Esophagus squamous epithelium (tissue), 5 donors: ENCODE results near the gene SYT1. TPM values are rescaled to one million over a fixed set of nuclear protein-coding genes. Genes with fewer than 3 reads are reported as not detected.

ENCODE experiments used
- DNase-seq: peaks from one replicate; lab custom pipeline; 2025; lab: John Stamatoyannopoulos, UW
- H3K27ac ChIP-seq, 4 donors: fragments of 200-600 bp; sonication (generic); one replicate each; pipeline ENCODE4 v1.5.1; 2016 to 2019; ENCODE audit warnings: mild to moderate bottlenecking in 1 of 4
- H3K27me3 ChIP-seq, 4 donors: fragments of 200-600 bp; sonication (generic); 1 replicate in 3 of 4; 2 replicates in 1 of 4; pipeline versions ENCODE4 v1.5.1 to v1.6.0; 2017 to 2021; ENCODE audit warnings: antibody characterized with exemption in 1 of 4
- H3K36me3 ChIP-seq, 3 donors: fragments of 200-600 bp; sonication (generic); one replicate each; pipeline ENCODE4 v1.5.1; 2016 to 2019
- H3K4me1 ChIP-seq, 3 donors: fragments of 200-600 bp; sonication (generic); one replicate each; pipeline ENCODE4 v1.5.1; 2017 to 2019
- H3K4me3 ChIP-seq, 4 donors: fragments of 200-600 bp; sonication (generic); 1 replicate in 3 of 4; 2 replicates in 1 of 4; pipeline ENCODE4 v1.5.1; 2016 to 2019; ENCODE audit warnings: mild to moderate bottlenecking in 2 of 4, moderate library complexity in 1 of 4
- H3K9me3 ChIP-seq, 3 donors: fragments of 200-600 bp; sonication (generic); one replicate each; pipeline ENCODE4 v1.5.1; 2016 to 2019
- CTCF ChIP-seq, 6 experiments: fragments of 450-650 bp in 4 of 6; fragments of 200-600 bp in 2 of 6; sonication (generic) in 2 of 6; IDR thresholded peaks; one replicate each; pipeline ENCODE4 v1.5.1; 2016 to 2019; ENCODE audit warnings: antibody characterized with exemption in 6 of 6, mild to moderate bottlenecking in 4 of 6, moderate library complexity in 4 of 6
- POLR2A ChIP-seq, 4 donors: fragments of 450-650 bp; IDR thresholded peaks; one replicate each; pipeline ENCODE4 v1.6.1; 2017; ENCODE audit warnings: antibody characterized with exemption in 4 of 4, mild to moderate bottlenecking in 4 of 4, moderate library complexity in 3 of 4
- WGBS, 2 donors: methylation state at CpG; one replicate each; pipeline ENCODE4 v1.1.5; 2018; 5-methylcytosine and 5-hydroxymethylcytosine counted together
- intact Hi-C: fragments of 100-400 bp; cut with DNase I; formaldehyde crosslinking; loops from one replicate; pipeline ENCODE4 v1.15.0; 2022
- small RNA-seq, 4 donors: library from RNA; depleted of rRNA; stranded (forward); fragments of <200 nt; gene quantifications; one replicate each; pipeline ENCODE3, GENCODE V24; 2016
- total RNA-seq, 4 donors: library from RNA; depleted of rRNA; stranded (reverse); fragments of >200 nt; gene quantifications; one replicate each; pipeline ENCODE4 v1.1.0, GENCODE V29; 2016
- donor health status: DM: yes; HTN: yes; CAD: no.

The SYT1 gene
- total RNA-seq, 4 donors from 2014 or later = 0.26 to 2.7 TPM; not detected in 2

- no peak for TF ChIP-seq CTCF (IDR thresholded peaks at IDR 0.05)
- no peak for TF ChIP-seq POLR2A (IDR thresholded peaks at IDR 0.05)
- Histone ChIP-seq H3K36me3 (no peaks in the 10 kb centered on the region), H3K4me3 (no peak overlapping the region), H3K27ac (no peak overlapping the region), H3K27me3 (no peaks in the 10 kb centered on the region), H3K4me1 (peaks cover 0 to 44% (median 20%) of the 10 kb centered on the region in 3 donors), H3K9me3 (no peaks in the 10 kb centered on the region)
- WGBS, 2 donors = 62 to 71% methylated on average over 2 of the region's 2 CpGs
- intact Hi-C loops = no loop called here
- DNase-seq = no peak
These were observed 590.7 kb downstream of the SYT1 start for GRCh38 chr12:79455286-79455685.

- intact Hi-C loops = no loop called here
- no peak for DNase-seq
- no peak overlapping the region for H3K4me3 ChIP-seq
- no peaks in the 10 kb centered on the region for H3K36me3 ChIP-seq
- TF ChIP-seq CTCF (IDR thresholded peaks at IDR 0.05) (no peak), POLR2A (IDR thresholded peaks at IDR 0.05) (no peak)
- H3K4me1 ChIP-seq = no peaks in the 10 kb centered on the region
- WGBS, 2 donors = 36 to 49% methylated on average over 4 of the region's 4 CpGs
- H3K27ac ChIP-seq = no peak overlapping the region
- H3K9me3 ChIP-seq = no peaks in the 10 kb centered on the region
- H3K27me3 ChIP-seq = no peaks in the 10 kb centered on the region
These were observed 617.7 kb downstream of the SYT1 start for GRCh38 chr12:79482323-79482722.

GRCh38 chr12:79482921-79483320 lies 618.3 kb downstream of the SYT1 start:
- Histone ChIP-seq H3K4me3 (no peak overlapping the region), H3K36me3 (no peaks in the 10 kb centered on the region), H3K4me1 (no peaks in the 10 kb centered on the region), H3K27ac (no peak overlapping the region), H3K27me3 (no peaks in the 10 kb centered on the region), H3K9me3 (no peaks in the 10 kb centered on the region)
- intact Hi-C loops = no loop called here
- TF ChIP-seq POLR2A (IDR thresholded peaks at IDR 0.05) (no peak), CTCF (IDR thresholded peaks at IDR 0.05) (no peak)
- no peak for DNase-seq
- WGBS, 2 donors = 52 to 69% methylated on average over 2 of the region's 2 CpGs

GRCh38 chr12:79486154-79486553 lies 621.6 kb downstream of the SYT1 start:
- DNase-seq = no peak
- TF ChIP-seq POLR2A (IDR thresholded peaks at IDR 0.05) = no peak
- TF ChIP-seq CTCF (IDR thresholded peaks at IDR 0.05) = no peak
- intact Hi-C loops = no loop called here
- WGBS, 2 donors = 65 to 74% methylated on average over 3 of the region's 3 CpGs
- Histone ChIP-seq H3K4me1 (no peaks in the 10 kb centered on the region), H3K36me3 (no peaks in the 10 kb centered on the region), H3K27me3 (no peaks in the 10 kb centered on the region), H3K4me3 (no peak overlapping the region), H3K27ac (no peak overlapping the region), H3K9me3 (no peaks in the 10 kb centered on the region)

GRCh38 chr12:79487386-79488110 lies 623.0 kb downstream of the SYT1 start:
- intact Hi-C loops = no loop called here
- WGBS, 2 donors = 50 to 67% methylated on average over 3 of the region's 3 CpGs
- Histone ChIP-seq H3K4me3 (no peak overlapping the region), H3K4me1 (no peaks in the 10 kb centered on the region), H3K36me3 (no peaks in the 10 kb centered on the region), H3K27ac (no peak overlapping the region), H3K9me3 (no peaks in the 10 kb centered on the region), H3K27me3 (no peaks in the 10 kb centered on the region)
- no peak for TF ChIP-seq CTCF (IDR thresholded peaks at IDR 0.05)
- no peak for TF ChIP-seq POLR2A (IDR thresholded peaks at IDR 0.05)
- DNase-seq = no peak

Small RNA genes within 50 kb of the gene (small RNA-seq; reads per million reads assigned to genes)
- 0 reads per million in 4 donors for gene MIR1252
